Measurements from ENCODE around the gene KRT78.

DNA sequence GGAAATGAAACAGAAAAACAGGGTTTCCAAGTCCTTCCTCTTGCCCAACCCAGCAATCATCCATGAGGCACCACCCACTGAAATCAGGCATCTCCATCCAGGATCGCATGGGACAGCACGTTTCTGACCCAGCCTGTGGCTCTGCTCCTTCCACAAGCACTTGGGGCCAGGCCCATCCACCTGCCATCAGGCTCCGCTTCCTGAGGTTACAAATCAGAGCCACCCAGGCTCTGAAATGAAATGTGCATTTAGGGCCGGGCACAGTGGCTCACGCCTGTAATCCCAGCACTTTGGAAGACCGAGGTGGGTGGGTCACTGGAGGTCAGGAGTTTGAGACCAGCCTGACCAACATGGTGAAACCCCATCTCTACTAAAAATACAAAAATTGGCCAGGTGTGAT, 717 bp upstream of the KRT78 start:
- TF ChIP-seq, protein P1, sequence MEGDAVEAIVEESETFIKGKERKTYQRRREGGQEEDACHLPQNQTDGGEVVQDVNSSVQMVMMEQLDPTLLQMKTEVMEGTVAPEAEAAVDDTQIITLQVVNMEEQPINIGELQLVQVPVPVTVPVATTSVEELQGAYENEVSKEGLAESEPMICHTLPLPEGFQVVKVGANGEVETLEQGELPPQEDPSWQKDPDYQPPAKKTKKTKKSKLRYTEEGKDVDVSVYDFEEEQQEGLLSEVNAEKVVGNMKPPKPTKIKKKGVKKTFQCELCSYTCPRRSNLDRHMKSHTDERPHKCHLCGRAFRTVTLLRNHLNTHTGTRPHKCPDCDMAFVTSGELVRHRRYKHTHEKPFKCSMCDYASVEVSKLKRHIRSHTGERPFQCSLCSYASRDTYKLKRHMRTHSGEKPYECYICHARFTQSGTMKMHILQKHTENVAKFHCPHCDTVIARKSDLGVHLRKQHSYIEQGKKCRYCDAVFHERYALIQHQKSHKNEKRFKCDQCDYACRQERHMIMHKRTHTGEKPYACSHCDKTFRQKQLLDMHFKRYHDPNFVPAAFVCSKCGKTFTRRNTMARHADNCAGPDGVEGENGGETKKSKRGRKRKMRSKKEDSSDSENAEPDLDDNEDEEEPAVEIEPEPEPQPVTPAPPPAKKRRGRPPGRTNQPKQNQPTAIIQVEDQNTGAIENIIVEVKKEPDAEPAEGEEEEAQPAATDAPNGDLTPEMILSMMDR (conservative IDR thresholded peaks at IDR 0.05; ENCODE audit: low read length) = no peak
- TF ChIP-seq EZH2phosphoT487 (IDR thresholded peaks at IDR 0.05; ENCODE audit: borderline replicate concordance) = no peak
